GM20000 (cell line): ENCODE measurements around the gene FMR1.

Source experiments
- DNase-seq: peaks from one replicate; pipeline ENCODE4 v3.0.0; 2012; ENCODE audit warnings: low spot score
- CTCF ChIP-seq: IDR thresholded peaks from 2 replicates; pipeline ENCODE4 v1.5.1; 2012; ENCODE audit warnings: mild to moderate bottlenecking, control low read depth; ENCODE audit errors: extremely low read depth, missing control alignments

The FMR1 gene

GRCh38 chrX:147981038-147981752 lies 69.5 kb downstream of the FMR1 start, which contains the start of gene FMR1NB:
TSS of gene FMR1NB (plus strand) at chrX:147981337. CDS start at chrX:147981403, 66 bp downstream.
- no peak for TF ChIP-seq CTCF

More at GRCh38 chrX:147981038-147981752, 69.5 kb downstream of the FMR1 start, which contains the start of gene FMR1NB:
- no peak for DNase-seq
